NCI-H82 treated with DMSO at 0.1 percent for 48 hours (cell line): ENCODE data around the gene CBX5.
"Not testable (repeated sequence)": the region's sequence is repeated elsewhere in the genome, so short reads cannot be mapped to it uniquely, and the experiment has no call there.

Experiments
- DNase-seq: peaks from one replicate; lab custom pipeline; 2025; ENCODE audit not compliant: unreplicated experiment; lab: John Stamatoyannopoulos, UW

CBX5 gene

DNA sequence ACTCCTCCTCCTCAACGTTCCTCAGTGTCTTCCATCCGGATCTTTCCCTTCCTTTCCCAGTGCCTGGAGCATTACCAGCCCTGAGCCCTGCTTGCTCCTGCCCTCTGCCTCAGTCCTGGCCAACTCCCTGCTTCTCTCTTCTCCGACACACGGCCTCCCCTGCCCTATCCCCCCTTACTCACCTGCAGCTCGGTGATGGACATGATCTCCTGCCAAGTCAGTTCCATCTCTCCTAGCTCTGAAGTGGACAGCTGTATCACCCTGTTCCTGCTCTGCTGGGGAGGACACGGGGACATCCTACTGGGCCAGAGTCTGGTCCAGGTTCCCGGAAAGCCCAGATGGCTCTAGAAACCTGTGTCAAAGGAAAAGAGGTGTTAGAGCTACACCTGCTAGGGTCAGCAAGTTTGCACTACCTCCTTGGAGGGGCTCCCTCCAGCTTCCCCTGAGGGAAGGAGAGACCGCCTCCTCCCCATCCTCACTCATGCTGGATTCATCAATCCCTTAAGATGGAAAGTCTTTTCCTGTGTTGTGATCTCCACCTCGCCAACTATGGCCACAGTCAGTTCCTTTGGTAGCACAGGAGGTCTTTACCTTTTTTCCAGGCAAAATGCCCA is 15.1 kb upstream of the CBX5 start:
- DNase-seq, result no peak

DNA sequence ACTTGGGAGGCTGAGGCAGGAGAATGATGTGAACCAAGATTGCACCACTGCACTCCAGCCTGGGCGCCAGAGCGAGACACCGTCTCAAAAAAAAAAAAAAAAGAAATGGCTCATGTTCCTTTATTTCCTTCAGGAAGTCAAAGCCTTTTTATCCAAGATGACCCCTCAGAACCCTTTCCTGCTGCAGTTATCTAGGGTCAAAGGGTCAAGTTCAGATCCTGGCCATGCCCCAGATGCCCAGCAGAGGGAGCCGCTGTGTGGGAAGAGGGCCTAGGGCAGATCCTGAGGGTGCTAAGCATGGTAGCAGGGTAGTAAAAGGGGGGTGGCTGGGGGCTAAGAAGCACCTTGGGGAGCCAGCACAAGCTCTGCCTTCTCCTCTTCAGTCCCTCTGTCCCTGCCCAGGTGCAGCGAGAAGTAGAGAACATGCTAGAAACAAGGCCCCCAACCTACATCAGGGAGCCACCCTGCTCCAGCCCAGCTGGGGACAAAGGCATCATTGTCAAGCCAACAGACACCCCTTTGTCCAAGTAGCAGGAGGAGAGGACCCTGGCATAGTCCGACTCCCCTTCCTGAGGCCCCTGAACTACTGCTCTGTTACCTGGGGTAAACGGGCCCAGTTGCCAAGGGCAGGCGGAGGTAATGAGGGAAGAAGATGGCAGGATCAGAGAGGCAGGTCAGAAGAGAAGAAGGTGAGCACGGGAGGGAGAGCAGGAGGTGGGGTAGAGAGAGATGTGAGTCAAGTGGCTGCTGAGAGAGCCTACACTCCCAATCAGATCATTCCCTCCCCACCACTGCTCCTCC is 14.4 kb upstream of the CBX5 start:
- no peak for DNase-seq

DNA sequence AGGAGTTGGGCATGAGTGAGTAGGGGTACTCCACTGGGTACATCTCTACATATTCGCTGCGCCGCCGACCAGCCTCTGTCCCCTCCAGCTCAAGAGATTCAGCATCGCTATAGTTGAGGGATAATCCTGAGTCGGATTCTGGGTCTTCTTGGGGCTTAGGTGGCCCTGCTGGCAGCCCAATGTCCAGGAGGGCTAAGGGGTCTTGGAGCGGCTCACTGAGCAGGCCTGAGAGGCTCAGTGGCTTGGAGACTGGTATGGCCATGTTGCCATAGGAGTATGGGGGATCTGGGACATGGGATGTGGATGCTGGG is 13.0 kb upstream of the CBX5 start:
- no peak for DNase-seq

DNA sequence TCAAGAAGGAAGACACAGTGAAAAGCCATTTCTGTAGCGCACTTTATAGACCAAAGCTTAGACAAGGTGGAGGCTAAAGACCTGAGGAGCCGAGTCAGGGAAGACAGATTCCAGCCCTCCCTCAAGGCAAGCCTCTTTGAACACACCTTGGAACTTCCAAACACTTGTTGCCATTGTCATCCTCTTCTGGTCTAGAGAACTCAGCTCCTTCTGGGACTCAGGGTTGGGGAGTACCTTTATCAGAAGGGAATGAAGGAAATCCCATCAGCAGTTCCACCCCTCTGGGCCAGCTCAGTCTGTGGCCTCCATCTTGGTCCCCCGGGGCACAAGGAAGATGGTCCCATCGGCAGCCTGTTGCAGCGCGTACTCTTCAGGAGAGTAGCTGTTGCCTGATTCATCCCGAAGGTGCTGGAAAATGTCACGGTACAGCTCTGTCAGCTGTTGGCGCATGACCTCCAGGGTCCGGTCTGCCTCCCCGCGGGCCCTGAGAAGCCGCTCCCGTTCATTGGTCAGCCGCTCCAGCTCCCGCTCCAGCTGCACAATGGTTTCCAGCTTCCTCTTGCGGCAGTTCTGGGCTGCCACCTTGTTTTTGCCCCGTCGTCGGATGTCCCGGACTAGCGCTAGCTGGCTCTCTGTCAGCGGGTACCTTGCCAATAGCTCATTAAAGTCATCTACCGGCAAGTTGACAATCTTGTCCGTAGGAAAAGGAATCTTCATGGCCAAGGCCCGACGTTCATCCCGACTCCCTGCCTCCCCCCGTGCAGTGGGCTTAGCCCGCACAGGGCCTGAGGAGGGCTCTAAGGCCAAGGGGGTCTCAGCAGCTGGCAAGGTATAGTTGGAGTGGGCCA is 12.4 kb upstream of the CBX5 start:
- no peak for DNase-seq

DNA sequence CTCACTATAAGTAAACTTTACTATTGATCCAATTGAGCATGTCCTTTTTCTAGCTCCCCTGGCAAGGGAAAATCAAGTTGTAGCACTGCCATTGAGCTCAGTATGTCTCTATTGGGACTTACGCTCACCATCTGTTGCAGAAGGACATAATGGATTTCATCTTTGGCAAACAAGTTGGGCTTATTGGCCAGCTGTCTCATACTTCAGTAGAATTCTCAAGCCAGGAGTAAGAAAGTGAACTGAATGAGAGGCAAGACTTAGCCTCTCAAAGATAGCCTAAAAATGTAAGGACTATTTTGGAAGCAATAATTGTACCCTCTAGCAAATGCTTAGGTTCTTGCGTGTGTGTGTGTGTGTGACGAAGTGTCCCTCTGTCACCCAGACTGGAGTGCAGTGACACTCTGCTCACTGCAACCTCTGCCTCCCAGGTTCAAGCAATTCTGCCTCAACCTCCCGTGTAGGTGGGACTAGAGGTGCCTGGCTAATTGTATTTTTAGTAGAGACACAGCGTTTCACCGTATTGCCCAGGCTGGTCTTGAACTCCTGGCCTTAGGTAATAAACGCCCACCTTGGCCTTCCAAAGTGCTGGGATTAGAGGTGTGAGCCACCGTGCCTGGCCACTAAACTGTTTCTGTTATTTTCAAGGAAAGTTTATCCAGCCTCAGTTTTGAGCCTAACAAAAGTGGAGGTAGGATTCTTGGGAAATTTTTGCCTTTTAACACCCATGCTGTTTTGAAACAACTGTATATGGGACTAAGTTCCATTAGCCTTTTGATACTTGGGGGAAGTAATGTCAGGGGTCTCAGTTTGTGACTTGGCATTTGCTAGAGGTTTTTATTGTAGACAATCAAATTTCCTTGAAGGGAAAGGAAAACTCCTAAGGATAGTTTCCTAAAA is 7.6 kb upstream of the CBX5 start:
- peak; percentile 70 for DNase-seq

DNA sequence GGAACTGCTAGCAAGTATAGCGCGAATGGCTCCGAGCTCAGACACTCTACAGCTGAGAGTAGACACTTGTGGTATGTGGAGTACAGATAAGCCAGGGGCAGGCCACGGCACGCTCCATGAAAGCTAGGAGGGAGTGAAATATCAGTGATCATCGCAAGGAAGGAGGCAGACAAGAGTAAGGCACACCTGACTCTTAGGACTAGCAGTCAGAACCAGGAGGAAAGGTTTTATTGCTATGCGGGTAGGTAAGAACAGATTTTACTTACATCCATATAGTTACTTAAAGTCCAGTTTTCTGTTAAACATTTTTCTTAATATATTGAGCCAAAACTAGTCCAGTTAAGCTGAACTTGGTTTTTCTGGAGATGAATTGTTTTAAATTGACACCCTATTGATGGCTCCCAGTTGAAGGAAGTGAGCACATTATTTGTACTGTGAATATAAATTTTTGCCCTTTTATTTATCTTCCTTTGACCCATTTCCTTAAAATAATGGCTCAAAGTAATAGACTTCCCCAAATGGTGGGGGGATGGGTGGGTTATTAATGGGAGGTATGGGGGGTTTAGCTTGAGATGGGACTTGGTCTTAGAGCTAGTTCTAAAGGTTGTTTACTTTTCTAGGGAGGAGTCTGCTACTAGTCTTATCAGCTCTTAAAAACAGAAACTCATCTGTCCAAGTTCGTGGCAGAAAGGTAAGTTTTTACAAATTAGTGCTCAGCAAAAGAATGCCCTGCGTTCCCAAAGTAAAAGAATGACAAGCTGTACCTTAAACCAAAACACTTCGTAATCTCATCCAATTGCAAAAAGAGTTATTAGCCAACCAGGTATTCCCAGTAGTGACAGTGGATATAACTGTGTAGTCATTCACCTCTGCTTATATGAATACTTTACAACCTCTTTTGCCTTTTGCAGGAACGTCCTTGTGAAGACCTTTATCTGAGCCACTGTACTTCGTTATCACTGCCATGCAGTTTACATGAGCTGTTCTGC is 6.4 kb upstream of the CBX5 start:
- no peak for DNase-seq

DNA sequence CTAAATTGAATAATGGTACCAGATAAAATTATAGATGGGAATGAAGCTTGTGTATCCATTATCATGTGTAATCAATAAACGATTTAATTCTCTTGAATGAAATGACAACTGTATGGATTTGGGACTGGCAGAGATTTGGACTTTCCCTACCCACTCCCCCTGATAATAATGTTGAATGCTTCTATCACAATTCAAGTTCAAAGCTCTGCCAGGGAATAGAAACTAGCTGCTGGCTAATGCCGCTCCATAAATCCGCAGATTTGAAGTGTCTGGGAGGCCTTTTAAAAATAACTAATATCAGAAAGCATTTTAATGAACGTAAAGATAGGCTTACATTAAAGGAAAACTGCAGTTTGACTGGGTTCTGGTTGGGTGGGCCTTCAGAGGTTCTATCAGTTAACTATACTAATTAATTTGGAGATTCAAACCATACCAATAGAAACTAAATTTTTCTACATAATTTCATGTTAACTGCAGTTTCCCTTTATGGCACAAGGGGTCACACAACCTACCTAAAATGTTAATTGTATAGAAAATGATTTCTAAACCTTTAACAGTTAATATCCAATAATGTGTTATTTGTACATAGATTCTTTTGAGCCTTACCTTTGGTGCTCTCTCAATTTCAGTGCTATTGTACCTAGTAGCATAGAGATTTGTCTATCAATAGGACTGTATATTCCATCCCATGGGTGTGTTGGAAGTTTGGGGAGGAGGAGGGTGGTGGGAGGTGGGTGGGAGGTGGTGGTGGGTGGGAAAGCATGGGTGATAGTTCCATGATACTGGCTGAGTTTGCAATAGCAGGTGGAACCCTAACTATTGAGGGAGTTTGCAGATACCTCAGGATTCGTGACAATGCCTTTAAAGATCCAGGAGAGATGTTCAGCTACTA is 5.5 kb upstream of the CBX5 start:
- DNase-seq, result no peak

DNA sequence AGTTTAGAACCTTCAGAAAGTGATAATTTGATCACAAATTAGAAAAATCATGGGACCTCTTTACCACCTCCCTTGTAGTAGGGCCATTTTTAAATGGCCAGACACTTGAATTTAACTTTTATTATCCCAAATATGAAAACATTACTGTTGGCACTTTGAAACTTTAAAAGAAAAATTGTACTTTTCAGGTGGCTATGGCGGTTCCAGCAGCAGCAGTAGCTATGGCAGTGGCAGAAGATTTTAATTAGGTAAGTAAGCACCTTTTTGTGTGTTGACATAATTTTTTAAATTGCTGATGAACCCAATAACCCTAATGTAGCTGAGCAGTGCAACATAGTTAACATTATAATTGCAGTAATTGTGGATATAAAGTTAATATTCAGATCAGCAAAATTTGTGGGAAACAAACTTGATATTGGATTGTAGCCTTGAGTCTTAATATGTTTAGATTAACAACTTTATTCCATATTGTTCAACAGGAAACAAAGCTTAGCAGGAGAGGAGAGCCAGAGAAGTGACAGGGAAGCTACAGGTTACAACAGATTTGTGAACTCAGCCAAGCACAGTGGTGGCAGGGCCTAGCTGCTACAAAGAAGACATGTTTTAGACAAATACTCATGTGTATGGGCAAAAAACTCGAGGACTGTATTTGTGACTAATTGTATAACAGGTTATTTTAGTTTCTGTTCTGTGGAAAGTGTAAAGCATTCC is 4.3 kb upstream of the CBX5 start:
- not testable (repeated sequence) for DNase-seq

DNA sequence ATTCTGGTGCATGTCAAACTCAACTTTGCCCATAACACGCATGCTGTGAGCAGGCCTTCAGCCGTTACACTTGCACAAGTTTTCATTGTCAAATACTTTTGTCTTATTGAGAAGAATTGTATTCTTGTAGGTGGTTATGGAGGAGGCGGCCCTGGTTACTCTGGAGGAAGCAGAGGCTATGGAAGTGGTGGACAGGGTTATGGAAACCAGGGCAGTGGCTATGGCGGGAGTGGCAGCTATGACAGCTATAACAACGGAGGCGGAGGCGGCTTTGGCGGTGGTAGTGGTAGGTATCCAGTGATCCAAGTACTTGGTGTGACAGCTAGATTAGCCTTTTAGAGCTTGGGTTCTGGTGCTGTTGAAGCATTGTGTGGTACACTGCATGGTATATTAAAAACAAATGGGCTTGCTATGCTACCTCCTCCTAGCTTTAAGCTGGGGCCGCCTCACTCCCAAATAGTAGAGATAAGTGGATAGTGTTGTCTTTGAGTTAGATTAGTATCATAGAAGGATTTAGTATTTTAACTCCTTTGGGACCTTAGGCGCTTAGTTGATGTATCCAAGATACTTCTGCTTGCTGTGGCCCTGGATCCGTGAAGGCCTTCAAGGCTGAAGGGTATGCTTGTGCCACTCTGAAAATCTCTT is 3.1 kb upstream of the CBX5 start:
- DNase-seq, result no peak

DNA sequence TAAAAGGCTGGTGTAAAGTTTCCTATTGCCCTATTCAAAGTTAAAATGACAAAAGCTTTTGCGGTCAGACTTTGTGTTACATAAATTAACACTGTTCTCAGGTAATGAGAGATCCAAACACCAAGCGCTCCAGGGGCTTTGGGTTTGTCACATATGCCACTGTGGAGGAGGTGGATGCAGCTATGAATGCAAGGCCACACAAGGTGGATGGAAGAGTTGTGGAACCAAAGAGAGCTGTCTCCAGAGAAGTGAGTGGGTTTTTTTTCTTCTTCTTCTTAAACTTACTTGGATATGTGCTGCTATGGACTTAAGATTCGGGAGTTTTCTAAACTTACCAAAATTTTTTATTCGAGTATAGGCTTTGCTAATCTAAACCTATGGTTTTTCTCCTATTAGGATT is 1.8 kb upstream of the CBX5 start:
- not testable (repeated sequence) for DNase-seq

DNA sequence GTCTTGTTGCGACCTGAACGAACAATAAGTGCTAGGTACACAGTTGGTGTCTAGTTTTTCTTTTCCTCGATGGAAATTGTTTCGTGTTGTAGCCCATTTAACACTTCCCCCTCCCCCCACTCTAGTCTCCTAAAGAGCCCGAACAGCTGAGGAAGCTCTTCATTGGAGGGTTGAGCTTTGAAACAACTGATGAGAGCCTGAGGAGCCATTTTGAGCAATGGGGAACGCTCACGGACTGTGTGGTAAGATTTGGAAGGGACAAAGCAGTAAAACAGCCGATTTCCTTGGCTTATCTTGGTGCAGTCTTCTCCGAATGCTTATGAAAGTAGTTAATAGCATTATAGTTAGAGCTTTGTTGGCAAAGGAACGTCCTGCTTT is 1.3 kb upstream of the CBX5 start:
- not testable (repeated sequence) for DNase-seq

DNA sequence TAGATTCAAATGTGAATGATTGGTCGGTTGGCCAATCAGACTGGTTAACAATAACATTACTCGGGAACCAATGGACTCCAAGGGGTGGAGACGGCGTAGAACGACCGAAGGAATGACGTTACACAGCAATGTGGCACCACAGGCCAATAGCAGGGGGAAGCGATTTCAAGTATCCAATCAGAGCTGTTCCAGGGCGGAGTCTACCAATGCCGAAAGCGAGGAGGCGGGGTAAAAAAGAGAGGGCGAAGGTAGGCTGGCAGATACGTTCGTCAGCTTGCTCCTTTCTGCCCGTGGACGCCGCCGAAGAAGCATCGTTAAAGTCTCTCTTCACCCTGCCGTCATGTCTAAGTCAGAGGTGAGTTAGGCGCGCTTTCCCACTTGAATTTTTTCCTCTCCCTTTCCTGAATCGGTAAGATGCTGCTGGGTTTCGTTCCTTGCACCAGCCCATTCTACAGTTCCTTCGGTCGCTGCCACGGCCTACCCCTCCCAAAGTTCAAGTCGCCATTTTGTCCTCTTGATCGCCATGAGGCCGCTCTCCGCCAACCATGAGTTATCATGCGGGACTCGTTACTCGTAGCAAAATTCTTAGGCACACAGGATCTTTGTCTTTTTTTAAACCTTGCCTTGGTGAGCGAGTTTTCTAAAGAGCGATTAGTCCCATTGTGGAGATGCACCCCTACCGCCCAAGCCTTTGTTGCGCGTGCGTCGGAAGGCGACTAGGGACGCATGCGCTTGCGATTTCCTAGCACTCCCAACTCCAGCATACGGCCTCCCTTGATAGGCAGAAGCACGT is 742 bp upstream of the CBX5 start, which contains the start of gene HNRNPA1:
Gene HNRNPA1 (plus strand): TSS at position 259 of the 793 bp plus-strand sequence. CDS start 82 bp downstream, at position 341.
- peak; percentile 99 for DNase-seq

DNA sequence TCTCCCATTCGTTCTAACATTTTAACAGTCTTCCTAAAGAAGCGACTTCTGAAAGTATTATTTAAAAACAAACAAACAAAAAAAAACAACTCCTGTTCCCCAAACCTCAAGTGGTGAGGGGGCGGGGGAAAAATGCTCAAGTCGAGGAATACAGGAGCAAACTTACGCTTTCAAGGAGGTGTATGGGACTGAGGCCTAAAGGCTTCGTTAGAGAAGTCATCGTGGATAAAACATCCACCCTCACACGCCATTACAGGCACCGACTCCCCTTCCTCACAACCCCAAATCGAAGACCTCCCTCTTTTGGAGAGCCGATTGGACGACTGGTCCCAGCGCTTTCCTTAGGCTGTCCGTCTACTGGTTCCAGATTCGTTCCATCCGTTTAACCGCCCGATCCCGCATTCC is 693 bp downstream of the CBX5 start:
- DNase-seq, result no peak

DNA sequence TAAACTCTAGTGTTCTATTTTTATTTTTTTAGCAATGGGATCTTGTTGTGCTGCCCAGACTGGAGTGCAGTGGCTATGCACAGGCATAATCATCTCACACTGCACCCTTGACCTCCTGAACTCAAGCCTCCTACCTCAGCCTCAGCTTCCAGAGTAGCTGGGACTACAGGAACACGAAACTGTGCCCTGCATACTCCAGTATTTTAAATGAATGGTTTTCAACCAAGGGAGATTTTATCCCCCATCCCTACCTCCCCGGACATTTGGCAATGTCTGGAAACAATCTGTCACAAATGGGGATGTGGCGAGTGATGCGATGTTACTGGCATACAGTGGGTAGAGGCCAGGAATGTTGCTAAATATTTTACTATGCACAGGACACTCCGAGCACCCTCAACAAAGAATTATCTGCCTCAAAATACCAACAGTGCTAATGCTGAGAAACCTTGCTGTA is 2.1 kb downstream of the CBX5 start:
- no peak for DNase-seq

DNA sequence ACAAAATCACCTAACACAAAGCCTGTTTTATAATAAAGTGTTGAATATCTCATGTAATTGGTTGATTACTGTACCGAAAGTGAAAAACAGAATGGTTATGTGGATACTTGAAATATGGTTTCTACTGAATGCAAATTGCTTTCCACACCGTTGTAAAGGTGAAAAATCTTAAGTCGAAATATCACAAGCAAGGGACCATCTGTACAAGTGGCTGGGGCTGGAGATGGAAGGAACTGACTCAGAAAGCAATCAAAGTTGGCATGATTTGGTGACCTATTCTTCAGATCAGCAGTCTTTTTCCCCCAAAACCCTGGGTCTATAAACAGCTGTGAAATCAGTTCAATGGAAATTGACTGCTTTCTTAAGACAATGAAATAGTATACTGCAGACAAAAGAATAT is 3.6 kb downstream of the CBX5 start:
- no peak for DNase-seq

DNA sequence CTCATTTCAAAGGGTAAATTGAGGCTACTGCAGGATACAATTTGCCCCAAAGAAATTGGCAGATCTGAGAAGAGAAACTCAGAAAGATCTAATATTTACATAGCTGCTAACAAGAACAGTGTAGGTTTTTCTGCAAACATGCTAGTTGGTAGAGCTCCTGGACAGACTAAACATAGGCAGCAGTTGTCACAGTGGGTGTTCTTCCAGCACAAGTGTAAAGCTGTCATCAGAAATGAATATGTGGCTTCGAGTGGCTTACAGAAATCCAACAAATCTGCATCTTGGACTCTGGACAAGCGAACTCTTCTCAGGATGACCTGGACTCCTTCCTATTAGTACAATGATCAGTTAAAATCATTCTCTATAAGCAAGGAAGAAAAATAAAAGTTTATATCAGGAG is 5.9 kb downstream of the CBX5 start:
- no peak for DNase-seq

DNA sequence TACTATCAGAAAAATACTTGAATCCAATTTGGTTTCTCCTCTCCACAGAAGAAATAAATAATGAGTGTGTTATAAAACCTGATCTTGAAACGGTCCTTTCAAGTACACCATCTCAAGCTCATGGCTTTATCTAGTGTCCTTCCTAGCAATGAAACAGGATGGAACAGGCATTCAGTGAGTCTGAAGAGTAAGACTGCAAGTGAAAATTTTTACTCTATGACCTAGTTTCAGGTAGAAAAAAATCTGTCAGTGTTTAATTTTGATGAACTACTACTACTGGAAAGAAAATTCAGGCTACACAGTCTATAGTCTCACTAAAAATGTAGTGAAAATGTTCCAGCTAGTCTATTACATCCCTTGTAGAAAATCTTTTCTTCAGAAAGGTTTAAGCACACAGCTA is 7.7 kb downstream of the CBX5 start:
- no peak for DNase-seq
